Natural killer cell treated with Interleukin-12 subunit alpha and Interleukin-12 subunit beta and Interleukin-15 and Interleukin-18, amount 100 ng/mL, for 72 hours (primary cell): ENCODE data around the gene VPS29. TPM values are rescaled to one million over a fixed set of nuclear protein-coding genes. Genes with fewer than 3 reads are reported as not detected.
"Not testable (repeated sequence)": the region's sequence is repeated elsewhere in the genome, so short reads cannot be mapped to it uniquely, and the experiment has no call there.

Source experiments
- ATAC-seq, 2 donors: fragments of 150-1000 bp; cut with Tn5 transposase in 1 of 2; sonication (Bioruptor Pico), chemical (Tn5 transposase) in 1 of 2; 2 replicates each; pipeline ENCODE4 v1.10.0; 2021
- DNase-seq: peaks from one replicate; pipeline ENCODE4 v3.0.0; 2022; ENCODE audit warnings: low spot score
- H3K27ac Mint-ChIP-seq, 2 donors: 1 replicate in 1 of 2; 2 replicates in 1 of 2; pipeline ENCODE4 v1.8.0; 2022; ENCODE audit warnings: mixed read lengths in 2 of 2, mild to moderate bottlenecking in 1 of 2, moderate library complexity in 1 of 2
- H3K27me3 Mint-ChIP-seq, 2 donors: 1 replicate in 1 of 2; 2 replicates in 1 of 2; pipeline ENCODE4 v1.8.0; 2022; ENCODE audit warnings: mixed read lengths in 2 of 2
- H3K36me3 Mint-ChIP-seq: one replicate; pipeline ENCODE4 v1.8.0; 2022; ENCODE audit warnings: mixed read lengths
- H3K4me1 Mint-ChIP-seq, 2 donors: 1 replicate in 1 of 2; 2 replicates in 1 of 2; pipeline ENCODE4 v1.8.0; 2022; ENCODE audit warnings: low read depth in 2 of 2, mixed read lengths in 2 of 2, mild to moderate bottlenecking in 1 of 2
- H3K4me3 Mint-ChIP-seq: one replicate; pipeline ENCODE4 v1.8.0; 2022; ENCODE audit warnings: mixed read lengths
- H3K9me3 Mint-ChIP-seq: 2 replicates; pipeline ENCODE4 v1.8.0; 2022; ENCODE audit warnings: mixed read lengths
- total RNA-seq, 2 donors: library from RNA; stranded (reverse); gene quantifications; one replicate each; pipeline ENCODE4 v1.2.3, GENCODE V29; 2022

The VPS29 gene
- total RNA-seq, 2 donors from 2014 or later: 105 to 120 TPM

DNA sequence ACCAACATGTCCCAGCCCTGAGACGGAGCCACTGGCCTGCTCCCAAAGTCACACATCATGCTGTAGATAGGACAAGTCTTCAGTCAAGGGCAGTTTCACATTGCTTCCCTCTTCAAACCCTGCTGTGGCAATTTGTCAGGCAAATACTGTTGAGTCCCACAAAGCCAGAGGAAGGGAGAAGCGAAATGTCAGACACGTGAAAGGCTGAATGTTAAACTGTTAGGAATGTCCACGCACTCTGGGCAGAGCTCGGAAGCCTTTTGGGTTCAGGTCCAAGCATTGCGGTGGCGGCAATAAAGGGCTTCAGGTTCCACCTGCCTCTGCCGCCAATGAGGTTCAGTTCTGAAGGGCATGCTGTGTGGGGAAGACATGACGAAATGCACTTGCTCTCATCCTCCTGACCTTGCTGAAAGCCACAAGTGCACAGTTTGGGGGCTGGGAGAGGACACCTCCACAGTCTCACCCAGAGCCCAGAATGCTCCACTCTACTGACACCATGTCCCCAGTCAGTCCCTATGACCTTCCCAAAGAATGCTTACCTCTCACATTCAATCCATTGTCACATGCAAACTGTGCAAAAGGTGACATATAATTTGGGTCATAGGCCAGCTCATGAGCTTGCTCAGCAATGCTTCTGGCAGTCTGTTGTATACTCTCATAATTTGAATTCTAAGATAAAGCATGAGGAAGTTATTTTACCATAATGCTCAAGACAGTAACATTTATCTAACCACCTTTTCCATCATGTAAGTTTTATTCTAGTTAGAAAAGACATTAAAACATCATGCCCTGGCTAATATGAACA, 35.9 kb upstream of the VPS29 start:
- no peak for ATAC-seq
- Mint-ChIP-seq H3K27ac (peak overlapping the region in 1 of 2 donors; percentile 35), H3K9me3 (no peaks in the 10 kb centered on the region), H3K4me1 (peaks cover 13 to 16% of the 10 kb centered on the region in 2 donors), H3K36me3 (peaks cover 13% of the 10 kb centered on the region), H3K4me3 (no peak overlapping the region), H3K27me3 (no peaks in the 10 kb centered on the region)
- no peak for DNase-seq

DNA sequence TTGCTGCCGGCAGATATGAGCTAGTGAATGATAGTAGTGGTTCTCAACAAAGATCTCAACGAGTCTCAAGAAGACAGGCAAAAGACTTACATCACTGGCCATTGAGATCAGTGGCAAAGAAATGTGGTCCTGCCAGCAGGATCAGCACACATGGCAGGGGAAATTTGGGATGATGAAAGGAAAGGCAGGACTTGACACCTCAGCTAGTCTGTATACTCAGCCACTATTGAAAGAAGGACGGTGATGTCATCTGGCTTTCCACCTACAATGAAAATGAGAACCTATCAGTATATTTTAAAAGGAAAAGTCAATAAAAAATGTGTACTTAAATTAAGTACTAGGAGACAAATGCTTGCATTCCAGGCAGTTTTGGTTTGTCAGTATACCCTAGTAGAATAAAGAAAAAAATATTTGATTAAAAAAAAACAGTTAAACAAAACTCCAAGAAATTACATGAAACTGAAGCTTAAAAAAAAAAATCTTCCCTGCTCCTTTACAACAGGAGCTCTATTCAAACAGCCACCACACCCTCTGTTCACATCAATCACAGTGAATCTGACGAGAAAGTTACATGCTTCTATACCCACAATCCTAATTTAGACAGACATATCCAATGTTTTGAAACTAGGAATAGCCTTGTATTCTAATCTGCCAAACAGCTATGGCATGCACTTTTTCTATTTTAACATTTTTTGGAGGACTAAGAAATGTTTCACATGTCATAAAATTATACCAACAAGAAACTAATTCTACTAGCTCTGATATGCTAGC, 35.1 kb upstream of the VPS29 start:
- Mint-ChIP-seq H3K27me3 (no peaks in the 10 kb centered on the region), H3K4me1 (peaks cover 12 to 14% of the 10 kb centered on the region in 2 donors), H3K27ac (peak overlapping the region in 1 of 2 donors; percentile 13), H3K9me3 (no peaks in the 10 kb centered on the region), H3K4me3 (no peak overlapping the region), H3K36me3 (peaks cover 13% of the 10 kb centered on the region)
- ATAC-seq (no peak), DNase-seq (no peak)

DNA sequence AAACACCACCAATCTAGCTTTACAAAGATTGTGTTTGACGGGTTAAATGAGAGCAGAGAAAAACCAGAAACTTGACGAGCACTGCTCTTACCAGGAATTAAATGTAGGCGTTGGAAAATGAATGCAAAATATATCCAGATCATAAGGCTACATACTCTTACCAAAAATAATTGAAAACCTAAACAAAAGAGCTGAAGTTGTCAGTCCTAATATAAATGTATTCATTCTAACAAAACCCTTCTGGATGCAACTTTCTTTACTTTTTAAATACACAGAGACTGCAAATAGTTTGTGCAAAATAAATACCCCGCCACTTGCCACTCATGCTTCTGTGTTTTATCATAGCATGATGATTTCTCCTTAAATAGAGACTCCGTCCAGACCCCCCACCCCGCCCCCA, 32.9 kb upstream of the VPS29 start:
- ATAC-seq (no peak), DNase-seq (no peak)
- H3K27me3 Mint-ChIP-seq: no peaks in the 10 kb centered on the region
- no peak overlapping the region for H3K4me3 Mint-ChIP-seq
- peaks cover 13% of the 10 kb centered on the region for H3K36me3 Mint-ChIP-seq
- H3K27ac Mint-ChIP-seq: no peak overlapping the region
- H3K4me1 Mint-ChIP-seq: peaks cover 17% of the 10 kb centered on the region in 2 donors
- no peaks in the 10 kb centered on the region for H3K9me3 Mint-ChIP-seq

- DNase-seq (no peak), ATAC-seq (no peak)
- Mint-ChIP-seq H3K27me3 (no peaks in the 10 kb centered on the region), H3K4me1 (peaks cover 16 to 17% of the 10 kb centered on the region in 2 donors), H3K27ac (no peak overlapping the region), H3K36me3 (peaks cover 8% of the 10 kb centered on the region), H3K4me3 (no peak overlapping the region), H3K9me3 (no peaks in the 10 kb centered on the region)
Measured at GRCh38 chr12:110533607-110534006, 31.7 kb upstream of the VPS29 start.

- Mint-ChIP-seq H3K27me3 (no peaks in the 10 kb centered on the region), H3K4me1 (peaks cover 11 to 16% of the 10 kb centered on the region in 2 donors), H3K9me3 (no peaks in the 10 kb centered on the region), H3K4me3 (no peak overlapping the region), H3K27ac (no peak overlapping the region), H3K36me3 (peaks cover 6% of the 10 kb centered on the region)
- no peak for ATAC-seq
- no peak for DNase-seq
Measured at GRCh38 chr12:110532644-110533043, 30.7 kb upstream of the VPS29 start.

DNA sequence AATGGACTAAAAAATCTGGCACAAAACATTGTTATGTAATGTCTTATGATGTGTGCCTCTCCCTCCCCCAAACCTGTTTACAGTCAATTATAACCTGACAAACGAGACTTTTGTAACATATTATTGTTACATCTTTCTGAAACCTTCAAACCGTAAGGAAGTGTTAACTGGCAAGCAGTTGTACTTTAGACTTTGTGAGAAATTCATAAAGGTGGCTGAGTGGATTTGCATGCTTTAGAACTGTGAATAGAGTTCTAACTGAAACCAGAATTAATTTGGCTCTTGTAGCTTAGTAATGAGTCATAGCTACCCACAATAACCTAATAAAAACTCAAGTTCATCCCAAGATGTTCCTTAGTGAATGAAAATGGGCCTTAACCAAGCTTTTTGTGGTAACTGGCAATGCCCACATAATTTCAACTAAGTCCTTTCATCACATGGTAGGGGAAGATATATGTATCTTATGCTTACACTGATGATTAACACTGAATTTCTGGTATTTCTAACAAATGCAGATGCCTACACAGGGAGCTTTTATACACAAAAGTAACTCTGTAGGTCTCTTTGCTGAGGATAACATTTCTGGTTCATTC, 29.9 kb upstream of the VPS29 start:
- peaks cover 11 to 15% of the 10 kb centered on the region in 2 donors for H3K4me1 Mint-ChIP-seq
- DNase-seq: no peak
- H3K27me3 Mint-ChIP-seq: no peaks in the 10 kb centered on the region
- peak in 1 of 2 donors; percentile 66 for ATAC-seq
- H3K9me3 Mint-ChIP-seq: no peaks in the 10 kb centered on the region
- H3K36me3 Mint-ChIP-seq: peaks cover 6% of the 10 kb centered on the region
- peak overlapping the region in 1 of 2 donors; percentile 31 for H3K27ac Mint-ChIP-seq
- H3K4me3 Mint-ChIP-seq: no peak overlapping the region

DNA sequence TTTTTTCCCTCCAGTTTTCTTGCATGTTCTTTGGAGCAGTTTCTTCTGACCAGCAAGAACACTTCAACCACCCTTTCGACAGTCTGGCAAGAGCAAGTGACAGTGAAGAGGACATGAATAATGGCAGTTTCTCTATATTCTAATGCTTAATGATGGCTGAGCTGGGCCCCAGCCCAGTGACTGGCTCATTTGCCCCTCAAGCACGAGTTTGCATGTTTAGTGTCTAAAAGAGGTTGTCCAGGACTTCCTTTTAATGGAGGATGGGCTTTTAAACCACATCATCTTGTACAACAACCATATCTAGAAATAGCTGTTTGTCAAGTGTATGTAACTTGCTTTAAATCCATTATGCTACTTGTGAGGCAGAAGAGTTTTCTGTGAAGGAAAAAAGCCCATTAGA, 28.6 kb upstream of the VPS29 start:
- Mint-ChIP-seq H3K9me3 (no peaks in the 10 kb centered on the region), H3K36me3 (no peaks in the 10 kb centered on the region), H3K4me3 (no peak overlapping the region), H3K27ac (no peak overlapping the region), H3K4me1 (peaks cover 9 to 11% of the 10 kb centered on the region in 2 donors), H3K27me3 (no peaks in the 10 kb centered on the region)
- DNase-seq: no peak
- no peak for ATAC-seq

- H3K4me3 Mint-ChIP-seq: no peak overlapping the region
- DNase-seq (no peak), ATAC-seq (no peak)
- H3K36me3 Mint-ChIP-seq: no peaks in the 10 kb centered on the region
- peak overlapping the region in 1 of 2 donors; percentile 20 for H3K27ac Mint-ChIP-seq
- H3K4me1 Mint-ChIP-seq: peaks cover 9 to 11% of the 10 kb centered on the region in 2 donors
- H3K9me3 Mint-ChIP-seq: no peaks in the 10 kb centered on the region
- no peaks in the 10 kb centered on the region for H3K27me3 Mint-ChIP-seq
Measured at GRCh38 chr12:110528277-110528839, 26.4 kb upstream of the VPS29 start.

DNA sequence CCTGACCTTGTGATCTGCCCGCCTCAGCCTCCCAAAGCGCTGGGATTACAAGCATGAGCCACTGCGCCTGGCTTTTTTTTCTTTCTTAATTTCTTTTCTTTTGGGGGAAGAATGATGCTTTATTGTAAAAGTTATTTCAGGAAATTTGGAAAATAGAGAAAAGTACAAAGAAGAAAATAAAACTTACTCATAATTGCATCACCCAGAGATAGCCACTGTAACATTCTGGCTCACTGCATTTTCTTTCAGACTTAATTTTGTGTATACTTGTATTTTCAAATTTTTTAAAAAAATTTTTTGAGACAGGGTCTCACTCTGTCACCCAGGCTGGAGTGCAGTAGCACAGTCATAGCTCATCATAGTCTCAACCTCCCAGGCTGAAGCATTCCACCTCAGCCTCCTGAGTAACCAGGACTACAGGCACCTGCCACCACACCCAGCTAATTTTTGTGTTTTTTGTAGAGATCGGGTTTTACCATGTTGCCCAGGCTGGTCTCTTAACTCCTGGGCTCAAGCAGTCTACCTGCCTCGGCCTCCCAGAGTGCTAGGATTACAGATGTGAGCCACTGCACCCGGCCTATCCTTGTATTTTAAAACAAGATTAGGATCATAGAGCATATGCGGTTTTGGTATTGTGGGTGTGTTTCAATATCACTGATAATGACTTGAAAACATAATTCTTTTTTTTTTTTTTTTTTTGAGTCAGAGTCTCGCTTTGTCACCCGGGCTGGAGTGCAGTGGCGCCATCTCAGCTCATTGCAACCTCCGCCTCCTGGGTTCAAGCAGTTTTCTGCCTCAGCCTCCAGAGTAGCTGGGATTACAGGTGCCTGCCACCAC, 19.2 kb upstream of the VPS29 start:
- H3K36me3 Mint-ChIP-seq, DNase-seq, H3K4me3 Mint-ChIP-seq, H3K9me3 Mint-ChIP-seq, H3K27ac Mint-ChIP-seq, H3K4me1 Mint-ChIP-seq, H3K27me3 Mint-ChIP-seq: not testable (repeated sequence)
- peak in 1 of 2 donors; percentile 58 for ATAC-seq

DNA sequence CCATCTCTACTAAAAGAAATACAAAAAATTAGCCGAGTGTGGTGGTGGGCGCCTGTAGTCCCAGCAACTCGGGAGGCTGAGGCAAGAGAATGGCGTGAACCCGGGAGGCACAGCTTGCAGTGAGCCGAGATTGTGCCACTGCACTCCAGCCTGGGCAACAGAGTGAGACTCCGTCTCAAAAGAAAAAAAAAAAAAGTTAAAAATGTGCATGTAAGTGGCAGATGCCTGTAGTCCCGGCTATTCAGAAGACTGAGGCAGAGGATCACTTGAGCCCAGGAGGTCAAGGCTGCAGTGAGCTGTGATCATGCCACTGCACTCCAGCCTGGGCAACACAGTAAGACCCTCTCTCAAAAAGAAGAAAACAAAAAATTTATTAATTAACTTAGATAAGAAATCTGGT, 16.1 kb upstream of the VPS29 start:
- H3K4me1 Mint-ChIP-seq, DNase-seq, H3K27me3 Mint-ChIP-seq, ATAC-seq, H3K27ac Mint-ChIP-seq, H3K36me3 Mint-ChIP-seq, H3K9me3 Mint-ChIP-seq, H3K4me3 Mint-ChIP-seq: not testable (repeated sequence)

DNA sequence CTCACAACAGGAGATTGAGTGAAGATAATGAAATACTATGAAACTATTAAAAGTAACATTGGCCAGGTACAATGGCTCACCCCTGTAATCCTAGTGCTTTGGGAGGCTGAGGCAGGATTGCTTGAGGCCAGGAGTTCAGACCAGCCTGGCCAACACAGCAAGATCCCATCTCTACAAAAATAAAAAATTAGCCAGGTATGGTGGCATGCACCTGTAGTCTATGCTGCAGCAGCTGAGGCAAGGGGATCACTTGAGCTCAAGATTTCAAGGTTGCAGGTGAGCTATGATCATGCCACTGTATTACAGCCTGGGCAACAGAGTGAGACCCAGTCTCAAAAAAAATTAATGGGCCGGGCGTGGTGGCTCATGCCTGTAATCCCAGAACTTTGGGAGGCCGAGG, 15.1 kb upstream of the VPS29 start:
- H3K36me3 Mint-ChIP-seq: no peaks in the 10 kb centered on the region
- H3K9me3 Mint-ChIP-seq: no peaks in the 10 kb centered on the region
- ATAC-seq (no peak), DNase-seq (no peak)
- no peaks in the 10 kb centered on the region for H3K4me1 Mint-ChIP-seq
- H3K27me3 Mint-ChIP-seq: peaks cover 0 to 2% of the 10 kb centered on the region in 2 donors
- no peak overlapping the region for H3K4me3 Mint-ChIP-seq
- no peak overlapping the region for H3K27ac Mint-ChIP-seq

DNA sequence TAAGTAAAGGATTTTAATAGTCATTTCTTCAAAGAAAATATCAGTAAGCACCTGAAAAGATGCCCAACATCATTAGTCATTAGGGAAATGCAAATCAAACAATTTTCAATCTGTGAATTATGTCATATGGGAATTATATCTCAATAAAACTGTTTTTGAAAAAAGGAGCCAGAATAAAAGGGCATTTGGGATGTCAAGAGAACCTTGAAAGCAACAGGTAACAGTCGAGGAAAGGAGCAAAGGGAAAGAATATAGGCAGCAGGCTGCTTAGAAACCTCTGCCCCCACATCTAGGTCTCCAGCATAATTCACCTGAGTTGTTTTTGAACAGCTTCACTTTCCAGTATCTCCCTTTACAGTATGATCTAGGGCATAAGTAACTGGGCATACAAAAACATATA, 12.5 kb upstream of the VPS29 start:
- no peak for ATAC-seq

DNA sequence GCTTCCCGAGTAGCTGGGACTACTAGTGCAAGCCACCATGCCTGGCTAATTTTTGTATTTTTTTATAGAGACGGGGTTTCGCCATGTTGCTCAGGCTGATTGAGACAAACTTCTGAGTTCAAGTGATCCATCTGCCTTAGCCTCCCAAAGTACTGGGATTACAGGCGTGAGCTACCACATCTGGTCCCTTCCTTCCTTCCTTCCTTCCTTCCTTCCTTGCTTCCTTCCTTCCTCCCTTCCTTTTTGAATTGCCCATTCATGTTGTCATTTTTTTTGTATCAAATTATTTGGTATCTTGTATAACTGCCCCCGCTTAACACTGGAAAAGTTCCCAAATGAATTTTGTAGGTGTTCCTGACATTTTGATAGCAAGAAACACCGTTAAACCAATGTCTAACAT, 11.9 kb upstream of the VPS29 start:
- Mint-ChIP-seq H3K27ac (no peak overlapping the region), H3K4me3 (no peak overlapping the region), H3K36me3 (no peaks in the 10 kb centered on the region), H3K4me1 (no peaks in the 10 kb centered on the region), H3K9me3 (no peaks in the 10 kb centered on the region), H3K27me3 (peaks cover 0 to 2% of the 10 kb centered on the region in 2 donors)
- DNase-seq (no peak), ATAC-seq (no peak)

More for the DNA sequence above, 12.5 kb upstream of the VPS29 start:
- Mint-ChIP-seq H3K4me1 (no peaks in the 10 kb centered on the region), H3K27ac (no peak overlapping the region), H3K4me3 (no peak overlapping the region), H3K27me3 (peaks cover 0 to 2% of the 10 kb centered on the region in 2 donors), H3K36me3 (no peaks in the 10 kb centered on the region), H3K9me3 (no peaks in the 10 kb centered on the region)
- DNase-seq: no peak
